ENCODE results near the gene SHOC2. TPM values are rescaled to one million over a fixed set of nuclear protein-coding genes. Genes with fewer than 3 reads are reported as not detected.

The SHOC2 gene
- total RNA-seq, 1 experiment from 2014 or later = 23.7 TPM

DNA sequence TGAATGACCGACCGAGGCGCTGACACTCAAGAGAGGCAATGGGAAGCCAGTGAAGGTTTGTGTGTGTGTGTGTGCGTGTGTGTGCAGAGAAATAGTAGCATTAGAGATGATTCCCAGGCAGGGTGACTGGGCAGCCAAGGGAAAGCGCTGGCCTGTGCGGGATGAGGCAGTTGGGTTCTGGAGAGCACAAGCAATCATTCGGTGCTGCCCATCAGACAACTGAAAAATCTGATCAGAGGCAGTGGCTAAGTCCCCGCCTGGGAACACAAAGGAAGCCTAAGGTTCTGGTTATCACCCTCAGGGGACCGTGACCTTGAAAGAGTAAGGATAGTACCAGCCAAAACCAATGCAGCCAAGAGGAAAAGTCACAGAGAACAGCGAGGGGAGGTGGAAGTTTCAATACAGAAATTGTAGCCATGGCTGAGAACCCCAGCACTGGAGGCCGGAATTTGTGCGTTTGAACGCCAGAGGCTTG, 48.5 kb upstream of the SHOC2 start:
- Mint-ChIP-seq H3K27ac (peak overlapping the region; percentile 74 to 93 (median 91)), H3K9me3 (no peaks in the 10 kb centered on the region; a peak in 1 of 5 replicates), H3K4me1 (peaks cover 24 to 27% of the 10 kb centered on the region in 2 experiments), H3K36me3 (ENCODE audit: insufficient read depth in 1 of 3, low read depth in 3 of 3) (peaks cover 0 to 4% (median 0%) of the 10 kb centered on the region in 3 experiments; a peak in 1 of 7 replicates), H3K27me3 (ENCODE audit: low read depth) (no peaks in the 10 kb centered on the region), H3K4me3 (peak overlapping the region; percentile 78 to 85)
- Histone ChIP-seq H3K56ac (ENCODE audit: insufficient read length, low read depth, low read length) (no peak overlapping the region), H3K4ac (ENCODE audit: low read depth, low read length) (no peak overlapping the region; the same call in 1 of the 2 replicates), H2BK12ac (ENCODE audit: insufficient read length, low read depth, low read length) (peak overlapping the region; percentile 0), H3K18ac (ENCODE audit: insufficient read length, low read depth, low read length) (peak overlapping the region; percentile 88), H3K79me1 (ENCODE audit: insufficient read depth, low read depth, low read length, poor library complexity, severe bottlenecking) (no peaks in the 10 kb centered on the region), H3K23ac (ENCODE audit: insufficient read length, low read depth, low read length) (no peak overlapping the region), H2AK5ac (ENCODE audit: insufficient read length, low read length) (no peak overlapping the region), H4K8ac (replicated peaks; ENCODE audit: insufficient read length, low read depth, low read length) (no peak overlapping the region), H2BK15ac (ENCODE audit: low read depth, low read length) (no peak overlapping the region), H4K5ac (ENCODE audit: insufficient read length, low read depth, low read length) (peak overlapping the region; percentile 69), H3K27me3 (ENCODE audit: insufficient read depth, low read length) (no peaks in the 10 kb centered on the region), H3T11ph (ENCODE audit: low read length) (no peak overlapping the region), H3K14ac (ENCODE audit: insufficient read depth, low read length) (peak overlapping the region; percentile 72; the same call in 1 of the 2 replicates), H3K23me2 (ENCODE audit: insufficient read length, low read depth, low read length, poor library complexity, severe bottlenecking) (peaks cover 11% of the 10 kb centered on the region), H3K4me2 (ENCODE audit: insufficient read depth, insufficient read length, low read length) (peak overlapping the region; percentile 51), H3K79me2 (ENCODE audit: insufficient read depth, low read length) (no peaks in the 10 kb centered on the region), H3K4me1 (ENCODE audit: insufficient read depth, low read length) (no peaks in the 10 kb centered on the region; the same call in 1 of the 2 replicates), H3K9ac (ENCODE audit: extremely low read depth, insufficient read length, low read length) (no peak overlapping the region), H4K20me1 (ENCODE audit: control insufficient read depth, insufficient read depth, insufficient read length) (no peaks in the 10 kb centered on the region), H4K91ac (ENCODE audit: insufficient read length, low read depth, low read length) (no peak overlapping the region), H2AFZ (ENCODE audit: low read length) (no peak overlapping the region), H3K27ac (ENCODE audit: insufficient read length, low read depth, low read length) (no peak overlapping the region), H2BK20ac (ENCODE audit: low read depth, low read length, poor library complexity, severe bottlenecking) (no peak overlapping the region), H2BK120ac (ENCODE audit: low read depth, low read length, poor library complexity, severe bottlenecking) (peak overlapping the region; percentile 87), H2BK5ac (ENCODE audit: insufficient read length, low read length) (no peak overlapping the region), H3K9me3 (ENCODE audit: control insufficient read depth, low read depth, low read length) (no peaks in the 10 kb centered on the region)
- DNase-seq = no peak
- no CpG with 5 or more reads among the region's 13 CpGs for WGBS (ENCODE audit: extremely low coverage, insufficient read length, low lambda C conversion rate)
- no peak for TF ChIP-seq CTCF (conservative IDR thresholded peaks at IDR 0.05)
